HCT116 (cell line): ENCODE data around the gene ALAS1. TPM values are rescaled to one million over a fixed set of nuclear protein-coding genes. Genes with fewer than 3 reads are reported as not detected.
A peak's percentile ranks its signal among the peaks of the same experiment; 100 is the strongest.

Source experiments
- ATAC-seq: fragments of 200-7000 bp; cut with Tn5 transposase; 2 replicates; pipeline ENCODE4 v1.9.1; 2020; ENCODE audit warnings: mild to moderate bottlenecking, moderate library complexity
- BruUV-seq: library from RNA; stranded (reverse); fragments of 400-500 nt; replicated peaks from 2 replicates; lab custom pipeline; 2021; lab: Mats Ljungman, UMichigan
- CTCF ChIA-PET: fragments of 300-600 bp; sonication (Branson Sonifier 250); formaldehyde crosslinking; loops from one replicate; lab custom pipeline; 2021; ENCODE audit warnings: antibody characterized with exemption; lab: Charles Lee
- POLR2A ChIA-PET: fragments of 300-600, 350-600 bp; sonication (Branson Sonifier 250); formaldehyde crosslinking; loops from one replicate; lab custom pipeline; 2021; ENCODE audit warnings: antibody characterized with exemption; lab: Charles Lee
- RAD21 ChIA-PET, 2 experiments: fragments of 300-600 bp; sonication (Branson Sonifier 250); formaldehyde crosslinking; loops; one replicate each; lab custom pipeline; 2023; ENCODE audit warnings: low total read pairs in 2 of 2; ENCODE audit not compliant: uncharacterized antibody in 2 of 2, unreplicated experiment in 2 of 2, low non-redundant PET in 1 of 2; lab: Charles Lee
- DNase-seq: peaks from one replicate; pipeline ENCODE4 v3.0.0-alpha.2; 2010; ENCODE audit warnings: low read depth, low spot score
- H2AFZ ChIP-seq: fragments of 200-600 bp; shearing (Covaris generic), sonication (generic); 2 replicates; pipeline ENCODE4 v1.6.1; 2017; ENCODE audit warnings: low read depth, mixed run types, mixed read lengths, antibody characterized with exemption, low read length; ENCODE audit not compliant: poor library complexity, severe bottlenecking
- H3K27ac ChIP-seq: 2 replicates; pipeline ENCODE4 v1.5.1; 2012; ENCODE audit warnings: low read depth, low read length
- H3K27me3 ChIP-seq: fragments of 200-600 bp; sonication (generic); 2 replicates; pipeline ENCODE4 v1.6.1; 2016; ENCODE audit warnings: mixed run types, low read length, mixed read lengths; ENCODE audit not compliant: insufficient read depth
- H3K36me3 ChIP-seq, 2 experiments: fragments of 200-500 bp in 1 of 2; fragments of 200-600 bp in 1 of 2; sonication (Bioruptor generic) in 1 of 2; sonication (generic) in 1 of 2; 2 replicates each; pipeline versions ENCODE4 v1.5.1 to v1.6.1; 2014 to 2016; ENCODE audit warnings: low read length in 2 of 2, inconsistent platforms in 1 of 2, mixed read lengths in 1 of 2, mixed run types in 1 of 2; ENCODE audit not compliant: insufficient read depth in 2 of 2, control insufficient read depth in 1 of 2
- H3K4me1 ChIP-seq, 2 experiments: fragments of 200-600 bp in 1 of 2; sonication (generic) in 1 of 2; 2 replicates each; pipeline versions ENCODE4 v1.5.1 to v1.6.1; 2012 to 2017; ENCODE audit warnings: low read length in 2 of 2, inconsistent platforms in 1 of 2, mild to moderate bottlenecking in 1 of 2, mixed read lengths in 1 of 2, mixed run types in 1 of 2, moderate library complexity in 1 of 2; ENCODE audit not compliant: insufficient read depth in 2 of 2, control insufficient read depth in 1 of 2
- H3K4me2 ChIP-seq: fragments of 200-600 bp; sonication (generic); 2 replicates; pipeline ENCODE4 v1.6.1; 2017; ENCODE audit warnings: mixed run types, low read length, mixed read lengths
- H3K4me3 ChIP-seq, 2 experiments: fragments of 200-600 bp in 1 of 2; sonication (generic) in 1 of 2; replicated peaks in 1 of 2; 2 replicates each; pipeline ENCODE4 v1.5.1; 2011 to 2016; ENCODE audit warnings: low read length in 2 of 2, control low read depth in 1 of 2, low read depth in 1 of 2, mild to moderate bottlenecking in 1 of 2, mixed read lengths in 1 of 2, mixed run types in 1 of 2
- H3K79me2 ChIP-seq: fragments of 200-600 bp; sonication (generic); 2 replicates; pipeline ENCODE4 v1.6.1; 2017; ENCODE audit warnings: mild to moderate bottlenecking, mixed run types, low read length, moderate library complexity, mixed read lengths; ENCODE audit not compliant: insufficient read depth
- H3K9ac ChIP-seq: fragments of 200-600 bp; sonication (generic); 2 replicates; pipeline ENCODE4 v1.6.1; 2016; ENCODE audit warnings: low read length, mixed read lengths
- H3K9me2 ChIP-seq: fragments of 200-600 bp; sonication (generic), shearing (Covaris generic); 2 replicates; pipeline ENCODE4 v1.6.1; 2017; ENCODE audit warnings: mixed run types, mild to moderate bottlenecking, moderate library complexity; ENCODE audit not compliant: insufficient read depth
- H3K9me3 ChIP-seq, 2 experiments: fragments of 200-500 bp in 1 of 2; fragments of 200-600 bp in 1 of 2; sonication (Bioruptor generic) in 1 of 2; sonication (generic) in 1 of 2; 2 replicates each; pipeline ENCODE4 v1.6.1; 2014 to 2017; ENCODE audit warnings: low read length in 2 of 2, mixed read lengths in 2 of 2, inconsistent platforms in 1 of 2, low read depth in 1 of 2, mild to moderate bottlenecking in 1 of 2, mixed run types in 1 of 2, moderate library complexity in 1 of 2; ENCODE audit not compliant: control insufficient read depth in 1 of 2, insufficient read depth in 1 of 2
- H4K20me1 ChIP-seq: fragments of 200-600 bp; sonication (generic), shearing (Covaris generic); 2 replicates; pipeline ENCODE4 v1.6.1; 2017; ENCODE audit warnings: mixed run types, mild to moderate bottlenecking, moderate library complexity; ENCODE audit not compliant: insufficient read depth
- CEBPB ChIP-seq: IDR thresholded peaks from 2 replicates; pipeline ENCODE4 v1.6.1; 2012; ENCODE audit warnings: low read depth
- ELF1 ChIP-seq: IDR thresholded peaks from 2 replicates; pipeline ENCODE4 v1.6.1; 2012; ENCODE audit warnings: low read depth, borderline replicate concordance
- JUND ChIP-seq: IDR thresholded peaks from 2 replicates; pipeline ENCODE4 v1.6.1; 2012
- SRF ChIP-seq: IDR thresholded peaks from 2 replicates; pipeline ENCODE4 v1.6.1; 2012; ENCODE audit warnings: low read depth
- ZBTB33 ChIP-seq: IDR thresholded peaks from 2 replicates; pipeline ENCODE4 v1.6.1; 2011; ENCODE audit warnings: mild to moderate bottlenecking, low read length, moderate library complexity; ENCODE audit not compliant: insufficient replicate concordance; ENCODE audit errors: extremely low read depth
- intact Hi-C: fragments of 100-400 bp; cut with micrococcal nuclease; formaldehyde crosslinking; loops from 2 replicates; pipeline ENCODE4 v1.10.0; 2022
- total RNA-seq: library from RNA; stranded (reverse); gene quantifications from one replicate; pipeline ENCODE4 v1.2.1, GENCODE V29; 2021; ENCODE audit not compliant: unreplicated experiment
- TF ChIP-seq, protein P1 (sequence below): IDR thresholded peaks from 2 replicates; pipeline ENCODE4 v1.6.1; 2012
- TF ChIP-seq, protein P2 (sequence below): IDR thresholded peaks from 2 replicates; pipeline ENCODE4 v1.6.1; 2012
- TF ChIP-seq, protein P3 (sequence below), 3 experiments: fragments of 200-600 bp in 1 of 3; sonication (generic) in 1 of 3; IDR thresholded peaks in 2 of 3; conservative IDR thresholded peaks in 1 of 3; 2 replicates each; pipeline ENCODE4 v1.5.1; 2012 to 2017; ENCODE audit warnings: low read depth in 2 of 3, low read length in 2 of 3, antibody characterized with exemption in 1 of 3, borderline replicate concordance in 1 of 3, control low read depth in 1 of 3, mild to moderate bottlenecking in 1 of 3, mixed read lengths in 1 of 3, mixed run types in 1 of 3, moderate library complexity in 1 of 3; ENCODE audit not compliant: insufficient read depth in 1 of 3

ALAS1 gene
- total RNA-seq, 1 experiment from 2014 or later, result 74.0 TPM

- BruUV-seq, result no TSS peak
- POLR2A ChIA-PET, result no interaction called here
Observed at GRCh38 chr3:52162250-52162872, 35.6 kb upstream of the ALAS1 start.

DNA sequence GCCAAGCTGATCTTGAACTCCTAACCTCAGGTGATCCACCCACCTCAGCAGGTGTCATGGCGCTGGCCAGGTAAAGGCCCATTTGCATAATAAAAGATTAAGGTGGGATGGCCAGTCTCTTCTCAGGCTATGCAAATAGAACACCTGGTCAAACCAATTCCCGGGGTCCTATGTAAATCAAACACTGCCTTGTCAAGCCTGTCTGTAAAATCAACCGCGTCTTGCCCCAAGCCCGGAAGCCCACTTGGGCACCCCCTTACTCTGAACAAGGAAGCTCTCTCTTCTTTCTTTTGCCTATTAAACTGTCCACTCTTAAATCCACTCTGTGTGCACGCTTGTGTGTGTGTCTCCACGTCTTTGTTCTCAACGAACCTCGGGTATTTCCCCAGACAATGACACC, 30.7 kb upstream of the ALAS1 start:
- no peak overlapping the region for H3K4me3 ChIP-seq
- DNase-seq, result no peak
- ChIA-PET RAD21 (no interaction called here), POLR2A (interaction anchor here (0.7 to 0.9 kb wide), 2 partner anchors 13 to 14 kb away, joined by 3 read pairs; partner anchors contain the start of gene POC1A), CTCF (no interaction called here)
- BruUV-seq, result no TSS peak
- H3K4me1 ChIP-seq, result peaks cover 6 to 15% of the 10 kb centered on the region in 2 experiments; a peak in 3 of 4 replicates
- H3K27ac ChIP-seq, result no peak overlapping the region
- H3K9ac ChIP-seq, result no peak overlapping the region
- H3K36me3 ChIP-seq, result no peaks in the 10 kb centered on the region
- no peaks in the 10 kb centered on the region for H3K9me2 ChIP-seq
- H3K27me3 ChIP-seq, result no peaks in the 10 kb centered on the region
- H3K4me2 ChIP-seq, result no peak overlapping the region
- no peak overlapping the region for H2AFZ ChIP-seq
- ATAC-seq, result no peak
- no peaks in the 10 kb centered on the region for H3K79me2 ChIP-seq
- intact Hi-C loops, result no loop called here
- TF ChIP-seq, protein P1, sequence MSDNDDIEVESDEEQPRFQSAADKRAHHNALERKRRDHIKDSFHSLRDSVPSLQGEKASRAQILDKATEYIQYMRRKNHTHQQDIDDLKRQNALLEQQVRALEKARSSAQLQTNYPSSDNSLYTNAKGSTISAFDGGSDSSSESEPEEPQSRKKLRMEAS, result no peak
- TF ChIP-seq SRF (no peak), JUND (no peak), ZBTB33 (no peak), ELF1 (no peak), CEBPB (no peak)
- TF ChIP-seq, protein P2, sequence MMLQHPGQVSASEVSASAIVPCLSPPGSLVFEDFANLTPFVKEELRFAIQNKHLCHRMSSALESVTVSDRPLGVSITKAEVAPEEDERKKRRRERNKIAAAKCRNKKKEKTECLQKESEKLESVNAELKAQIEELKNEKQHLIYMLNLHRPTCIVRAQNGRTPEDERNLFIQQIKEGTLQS, result no peak
- TF ChIP-seq, protein P3, sequence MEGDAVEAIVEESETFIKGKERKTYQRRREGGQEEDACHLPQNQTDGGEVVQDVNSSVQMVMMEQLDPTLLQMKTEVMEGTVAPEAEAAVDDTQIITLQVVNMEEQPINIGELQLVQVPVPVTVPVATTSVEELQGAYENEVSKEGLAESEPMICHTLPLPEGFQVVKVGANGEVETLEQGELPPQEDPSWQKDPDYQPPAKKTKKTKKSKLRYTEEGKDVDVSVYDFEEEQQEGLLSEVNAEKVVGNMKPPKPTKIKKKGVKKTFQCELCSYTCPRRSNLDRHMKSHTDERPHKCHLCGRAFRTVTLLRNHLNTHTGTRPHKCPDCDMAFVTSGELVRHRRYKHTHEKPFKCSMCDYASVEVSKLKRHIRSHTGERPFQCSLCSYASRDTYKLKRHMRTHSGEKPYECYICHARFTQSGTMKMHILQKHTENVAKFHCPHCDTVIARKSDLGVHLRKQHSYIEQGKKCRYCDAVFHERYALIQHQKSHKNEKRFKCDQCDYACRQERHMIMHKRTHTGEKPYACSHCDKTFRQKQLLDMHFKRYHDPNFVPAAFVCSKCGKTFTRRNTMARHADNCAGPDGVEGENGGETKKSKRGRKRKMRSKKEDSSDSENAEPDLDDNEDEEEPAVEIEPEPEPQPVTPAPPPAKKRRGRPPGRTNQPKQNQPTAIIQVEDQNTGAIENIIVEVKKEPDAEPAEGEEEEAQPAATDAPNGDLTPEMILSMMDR (IDR thresholded peaks at IDR 0.05 in 2 of 3, conservative IDR thresholded peaks at IDR 0.05 in 1 of 3; ENCODE audit: borderline replicate concordance in 1 of 3, insufficient read depth in 1 of 3, low read depth in 2 of 3, low read length in 2 of 3), result no peak
- H3K9me3 ChIP-seq, result no peaks in the 10 kb centered on the region
- H4K20me1 ChIP-seq, result no peaks in the 10 kb centered on the region

More at GRCh38 chr3:52162250-52162872, 35.6 kb upstream of the ALAS1 start:
- Histone ChIP-seq H3K27me3 (no peaks in the 10 kb centered on the region), H3K4me3 (no peak overlapping the region), H3K27ac (no peak overlapping the region), H4K20me1 (no peaks in the 10 kb centered on the region), H3K36me3 (no peaks in the 10 kb centered on the region), H2AFZ (no peak overlapping the region), H3K9ac (no peak overlapping the region), H3K79me2 (no peaks in the 10 kb centered on the region), H3K9me3 (no peaks in the 10 kb centered on the region), H3K4me1 (no peaks in the 10 kb centered on the region), H3K4me2 (no peak overlapping the region), H3K9me2 (no peaks in the 10 kb centered on the region)
- CTCF ChIA-PET, result no interaction called here
- no peak for DNase-seq
- RAD21 ChIA-PET, result no interaction called here
- TF ChIP-seq, protein P3 (IDR thresholded peaks at IDR 0.05 in 2 of 3, conservative IDR thresholded peaks at IDR 0.05 in 1 of 3; ENCODE audit: borderline replicate concordance in 1 of 3, insufficient read depth in 1 of 3, low read depth in 2 of 3, low read length in 2 of 3), result no peak
- no peak for TF ChIP-seq CEBPB
- intact Hi-C loops, result no loop called here
- ATAC-seq, result peak; percentile 40; the same call in 1 of the 2 replicates
